ENCODE measurements around the gene BCAT1.

GRCh38 chr12:24822121-24822899, 126.6 kb downstream of the BCAT1 start:
- TF ChIP-seq CTCF (IDR thresholded peaks at IDR 0.05) (no peak), POLR2A (IDR thresholded peaks at IDR 0.05) (no peak)
